ENCODE data around the gene CTIF. TPM values are rescaled to one million over a fixed set of nuclear protein-coding genes. Genes with fewer than 3 reads are reported as not detected.

The CTIF gene
- polyA plus RNA-seq, 2 donors, result 11.8 to 22.7 TPM

DNA sequence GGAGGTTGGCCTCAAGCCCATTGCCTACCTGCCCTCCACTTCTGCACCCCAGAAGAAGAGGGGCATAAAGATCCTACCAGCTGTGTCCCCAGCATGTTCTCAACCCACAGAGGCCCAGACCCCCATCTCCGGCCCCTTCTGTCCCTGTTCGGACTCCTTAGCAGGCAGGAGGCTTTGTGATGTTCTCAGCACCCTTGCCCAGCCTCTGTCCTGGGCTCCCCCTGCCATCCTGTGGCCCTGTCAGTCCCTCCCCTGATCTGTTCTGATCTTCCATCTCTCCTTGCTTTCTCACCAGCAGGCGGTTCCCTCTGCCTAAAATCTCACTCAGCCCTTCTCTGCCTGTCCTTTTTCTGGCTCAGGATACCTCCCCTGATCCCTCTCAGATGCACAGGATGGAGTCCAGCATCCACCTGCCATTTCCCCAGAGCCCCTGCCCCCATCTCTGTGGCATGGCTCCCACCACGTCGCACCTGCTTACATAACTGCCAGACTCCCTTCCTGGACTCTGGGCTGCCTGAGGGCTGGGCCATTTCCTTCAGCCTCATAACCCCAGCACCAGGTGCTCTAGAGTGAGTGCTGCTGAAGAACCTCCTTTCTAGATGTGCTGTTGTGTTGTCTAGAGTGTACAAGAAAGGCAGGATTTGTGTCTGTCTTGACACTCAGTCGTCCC lies 134.0 kb downstream of the CTIF start:
- Histone ChIP-seq H3K4me3 (ENCODE audit: low read depth in 1 of 2, low read length in 2 of 2) (no peak overlapping the region), H3K4me1 (ENCODE audit: control insufficient read depth in 2 of 2, insufficient read depth in 2 of 2, low read length in 1 of 2) (peaks cover 2 to 3% of the 10 kb centered on the region in 2 donors)
- WGBS, 2 donors, result 79 to 80% methylated on average over 6 of the region's 6 CpGs

DNA sequence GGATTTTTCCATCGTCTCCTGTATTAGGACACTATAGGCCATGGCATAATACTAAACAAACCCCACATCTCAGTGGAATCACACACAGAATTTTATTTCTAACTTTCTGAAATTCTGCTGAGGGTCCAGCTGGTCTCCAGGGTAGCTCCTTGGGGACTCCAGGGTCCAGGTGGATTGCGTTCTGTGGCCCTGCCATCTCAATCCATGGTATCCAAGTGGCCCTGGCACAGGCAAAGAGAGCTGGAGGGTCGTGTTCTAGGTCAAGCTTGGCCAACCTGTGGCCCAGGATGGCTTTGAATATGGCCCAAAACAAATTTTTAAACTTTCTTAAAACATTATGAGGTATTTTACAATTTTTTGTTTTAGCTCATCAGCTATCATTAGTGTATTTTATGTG lies 134.6 kb downstream of the CTIF start:
- Histone ChIP-seq H3K36me3 (ENCODE audit: control insufficient read depth in 2 of 2, insufficient read depth in 2 of 2, low read length in 1 of 2) (peaks cover 0 to 10% of the 10 kb centered on the region in 2 donors), H3K4me1 (ENCODE audit: control insufficient read depth in 2 of 2, insufficient read depth in 2 of 2, low read length in 1 of 2) (peaks cover 2 to 3% of the 10 kb centered on the region in 2 donors), H3K27me3 (ENCODE audit: control insufficient read depth in 1 of 2, insufficient read depth in 2 of 2, low read length in 2 of 2) (no peaks in the 10 kb centered on the region), H3K9me3 (ENCODE audit: control insufficient read depth in 2 of 2, insufficient read depth in 1 of 2, low read depth in 1 of 2, low read length in 1 of 2) (peaks cover 2 to 3% of the 10 kb centered on the region in 2 donors), H3K27ac (ENCODE audit: low read depth in 2 of 2, low read length in 1 of 2) (no peak overlapping the region), H3K4me3 (ENCODE audit: low read depth in 1 of 2, low read length in 2 of 2) (no peak overlapping the region)
- WGBS, 2 donors, result 56 to 62% methylated on average over 3 of the region's 3 CpGs

More for the DNA sequence above, 134.0 kb downstream of the CTIF start:
- Histone ChIP-seq H3K27me3 (ENCODE audit: control insufficient read depth in 1 of 2, insufficient read depth in 2 of 2, low read length in 2 of 2) (no peaks in the 10 kb centered on the region), H3K27ac (ENCODE audit: low read depth in 2 of 2, low read length in 1 of 2) (no peak overlapping the region), H3K9me3 (ENCODE audit: control insufficient read depth in 2 of 2, insufficient read depth in 1 of 2, low read depth in 1 of 2, low read length in 1 of 2) (peaks cover 2 to 3% of the 10 kb centered on the region in 2 donors), H3K36me3 (ENCODE audit: control insufficient read depth in 2 of 2, insufficient read depth in 2 of 2, low read length in 1 of 2) (peaks cover 0 to 14% of the 10 kb centered on the region in 2 donors)

DNA sequence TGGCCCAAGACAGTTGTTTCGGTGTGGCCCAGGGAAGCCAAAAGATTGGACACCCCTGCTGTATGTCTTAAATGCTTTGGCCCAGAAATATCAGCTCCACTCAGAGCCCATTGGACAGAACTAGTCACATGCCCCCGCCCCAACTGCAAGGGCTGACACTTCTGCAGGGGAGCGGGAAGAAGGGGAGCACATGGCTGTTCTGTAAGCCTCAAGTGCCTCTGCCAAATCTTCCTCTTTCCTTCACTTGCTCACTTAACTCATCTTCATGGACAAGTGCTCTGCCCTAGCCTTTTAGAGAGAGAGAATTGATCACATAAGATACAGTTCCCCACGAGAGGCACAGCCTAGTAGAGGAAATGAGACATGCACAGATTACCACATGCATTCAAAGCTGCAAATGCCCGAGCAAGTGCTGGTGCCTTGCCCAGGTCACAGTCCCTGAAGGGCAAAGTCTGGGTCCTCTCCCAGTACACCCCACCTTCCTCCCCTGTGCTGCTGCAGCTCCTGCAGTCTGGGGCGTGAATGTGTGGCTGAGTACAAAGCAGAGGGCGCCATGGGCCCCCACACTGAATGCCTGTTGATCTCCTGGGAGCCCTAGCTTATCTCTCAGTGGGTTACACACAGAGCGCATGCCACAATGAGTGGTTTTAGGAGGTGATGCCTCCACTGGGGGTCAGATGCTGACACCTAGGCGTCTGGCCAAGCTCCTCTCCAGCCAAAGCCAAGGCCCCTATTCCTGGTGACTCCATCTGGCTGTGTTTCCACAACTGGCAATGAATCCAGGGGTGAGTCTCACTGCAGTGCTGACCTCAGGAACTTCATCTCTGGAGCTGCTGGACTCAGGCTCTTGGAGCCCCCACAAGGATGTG lies 135.3 kb downstream of the CTIF start:
- Histone ChIP-seq H3K27ac (ENCODE audit: low read depth in 2 of 2, low read length in 1 of 2) (no peak overlapping the region), H3K9me3 (ENCODE audit: control insufficient read depth in 2 of 2, insufficient read depth in 1 of 2, low read depth in 1 of 2, low read length in 1 of 2) (peaks cover 2 to 3% of the 10 kb centered on the region in 2 donors)

DNA sequence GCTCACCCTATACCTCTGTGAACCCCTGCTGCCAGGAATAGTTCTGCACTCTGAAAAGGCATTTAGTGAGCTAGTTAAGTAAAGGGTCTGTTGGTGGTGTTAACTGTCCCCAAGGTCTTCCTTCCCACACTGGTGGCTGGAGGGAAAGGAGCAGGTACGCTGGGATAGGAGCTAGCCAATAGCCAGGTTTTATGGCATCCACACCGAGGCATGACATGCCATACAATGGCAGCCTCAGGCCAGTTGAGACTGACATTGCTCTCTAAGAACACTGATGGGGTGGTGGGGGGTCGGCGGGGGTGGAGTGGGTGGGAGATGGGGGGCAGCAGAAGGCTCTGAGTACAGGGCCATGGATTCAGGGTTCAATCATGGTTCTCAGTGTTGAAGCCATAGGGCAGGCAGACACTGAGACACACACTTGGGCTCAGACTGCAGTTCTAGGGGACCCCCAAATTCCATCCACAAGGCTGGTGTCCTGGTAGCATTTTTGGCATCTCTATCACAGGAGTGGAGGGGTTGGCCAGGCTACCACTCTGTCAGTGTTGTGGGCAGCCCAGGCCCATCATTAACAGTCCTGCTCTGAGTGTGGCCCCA lies 136.0 kb downstream of the CTIF start:
- Histone ChIP-seq H3K9me3 (ENCODE audit: control insufficient read depth in 2 of 2, insufficient read depth in 1 of 2, low read depth in 1 of 2, low read length in 1 of 2) (peaks cover 2 to 3% of the 10 kb centered on the region in 2 donors), H3K27ac (ENCODE audit: low read depth in 2 of 2, low read length in 1 of 2) (no peak overlapping the region), H3K4me1 (ENCODE audit: control insufficient read depth in 2 of 2, insufficient read depth in 2 of 2, low read length in 1 of 2) (peaks cover 2 to 3% of the 10 kb centered on the region in 2 donors), H3K27me3 (ENCODE audit: control insufficient read depth in 1 of 2, insufficient read depth in 2 of 2, low read length in 2 of 2) (no peaks in the 10 kb centered on the region), H3K36me3 (ENCODE audit: control insufficient read depth in 2 of 2, insufficient read depth in 2 of 2, low read length in 1 of 2) (peaks cover 0 to 10% of the 10 kb centered on the region in 2 donors), H3K4me3 (ENCODE audit: low read depth in 1 of 2, low read length in 2 of 2) (no peak overlapping the region)
- WGBS, 2 donors, result 79 to 83% methylated on average over 4 of the region's 4 CpGs

More for the DNA sequence above, 135.3 kb downstream of the CTIF start:
- Histone ChIP-seq H3K36me3 (ENCODE audit: control insufficient read depth in 2 of 2, insufficient read depth in 2 of 2, low read length in 1 of 2) (peaks cover 0 to 10% of the 10 kb centered on the region in 2 donors), H3K27me3 (ENCODE audit: control insufficient read depth in 1 of 2, insufficient read depth in 2 of 2, low read length in 2 of 2) (no peaks in the 10 kb centered on the region), H3K4me1 (ENCODE audit: control insufficient read depth in 2 of 2, insufficient read depth in 2 of 2, low read length in 1 of 2) (peaks cover 2 to 3% of the 10 kb centered on the region in 2 donors), H3K4me3 (ENCODE audit: low read depth in 1 of 2, low read length in 2 of 2) (no peak overlapping the region)
- 77 to 82% methylated on average over 9 of the region's 9 CpGs for WGBS, 2 donors

DNA sequence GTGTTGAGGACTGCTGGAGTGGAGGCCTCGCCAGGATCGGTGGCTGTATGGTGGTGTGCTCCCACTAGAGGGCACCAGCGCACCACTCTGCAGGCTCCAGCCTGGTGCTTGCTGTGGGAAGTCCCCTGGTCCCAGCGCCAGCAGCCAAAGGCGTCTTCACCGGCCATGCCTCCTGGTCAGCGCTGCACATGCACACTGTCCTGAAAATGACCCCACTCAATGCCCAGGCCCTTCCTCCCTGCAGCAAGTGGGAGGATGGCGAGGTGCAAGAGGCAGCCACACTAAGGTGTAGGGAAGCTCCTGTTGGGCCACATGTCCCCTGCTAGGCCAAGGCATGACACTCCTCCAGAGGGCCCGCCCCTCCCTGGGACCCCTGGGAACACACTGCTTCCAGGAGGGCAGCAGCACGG lies 136.5 kb downstream of the CTIF start:
- WGBS, 2 donors, result 8 to 10% methylated on average over 10 of the region's 10 CpGs
- Histone ChIP-seq H3K4me3 (ENCODE audit: low read depth in 1 of 2, low read length in 2 of 2) (no peak overlapping the region), H3K27me3 (ENCODE audit: control insufficient read depth in 1 of 2, insufficient read depth in 2 of 2, low read length in 2 of 2) (no peaks in the 10 kb centered on the region), H3K9me3 (ENCODE audit: control insufficient read depth in 2 of 2, insufficient read depth in 1 of 2, low read depth in 1 of 2, low read length in 1 of 2) (peaks cover 2 to 3% of the 10 kb centered on the region in 2 donors), H3K36me3 (ENCODE audit: control insufficient read depth in 2 of 2, insufficient read depth in 2 of 2, low read length in 1 of 2) (peaks cover 0 to 9% of the 10 kb centered on the region in 2 donors), H3K4me1 (ENCODE audit: control insufficient read depth in 2 of 2, insufficient read depth in 2 of 2, low read length in 1 of 2) (peaks cover 2 to 4% of the 10 kb centered on the region in 2 donors), H3K27ac (ENCODE audit: low read depth in 2 of 2, low read length in 1 of 2) (no peak overlapping the region)

DNA sequence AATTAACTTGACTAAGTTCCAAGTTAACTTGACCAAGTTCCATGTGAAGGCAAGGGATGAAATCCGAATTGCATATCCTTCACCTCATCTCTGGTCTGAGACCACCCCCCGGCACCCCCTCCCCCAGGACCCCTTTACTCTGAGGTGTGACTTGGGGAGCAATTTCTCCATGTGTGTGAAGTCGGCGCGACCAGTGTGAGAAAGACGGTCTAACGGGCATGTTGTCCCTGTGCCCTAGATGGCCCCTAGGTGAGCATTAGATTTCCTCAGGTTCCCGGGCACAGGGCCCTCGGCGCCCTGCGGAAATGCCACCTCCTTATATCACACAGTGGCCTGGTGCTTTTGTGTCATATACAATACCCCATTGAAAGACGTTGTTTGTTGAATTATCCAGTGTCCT lies 137.1 kb downstream of the CTIF start:
- H3K27ac ChIP-seq (ENCODE audit: low read depth in 2 of 2, low read length in 1 of 2), result no peak overlapping the region
- WGBS, 2 donors, result 88 to 92% methylated on average over 12 of the region's 12 CpGs
- no peak overlapping the region for H3K4me3 ChIP-seq (ENCODE audit: low read depth in 1 of 2, low read length in 2 of 2)
- H3K4me1 ChIP-seq (ENCODE audit: control insufficient read depth in 2 of 2, insufficient read depth in 2 of 2, low read length in 1 of 2), result peaks cover 2 to 6% of the 10 kb centered on the region in 2 donors
- H3K36me3 ChIP-seq (ENCODE audit: control insufficient read depth in 2 of 2, insufficient read depth in 2 of 2, low read length in 1 of 2), result peaks cover 0 to 4% of the 10 kb centered on the region in 2 donors
- H3K27me3 ChIP-seq (ENCODE audit: control insufficient read depth in 1 of 2, insufficient read depth in 2 of 2, low read length in 2 of 2), result no peaks in the 10 kb centered on the region
- H3K9me3 ChIP-seq (ENCODE audit: control insufficient read depth in 2 of 2, insufficient read depth in 1 of 2, low read depth in 1 of 2, low read length in 1 of 2), result peaks cover 0 to 1% of the 10 kb centered on the region in 2 donors

DNA sequence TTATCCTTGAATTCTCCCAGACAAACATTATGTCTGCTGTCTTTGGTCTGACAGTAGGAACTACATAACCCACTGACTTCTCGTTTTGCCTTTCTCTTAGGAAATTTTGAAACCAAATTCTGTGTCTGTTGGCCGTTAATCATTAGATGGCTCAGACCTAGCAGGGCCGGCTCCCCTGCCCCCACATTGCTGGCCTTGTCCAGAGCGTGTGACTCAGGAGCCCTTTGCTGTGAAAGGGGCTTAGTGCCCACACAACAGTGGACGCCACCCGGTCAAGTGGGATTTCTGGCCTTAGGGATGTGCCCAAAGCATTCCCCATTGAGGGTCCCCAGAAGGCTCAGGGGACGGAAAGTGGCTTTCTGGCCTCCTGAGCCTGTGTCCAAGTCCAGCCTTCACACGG lies 137.5 kb downstream of the CTIF start:
- 72 to 74% methylated on average over 8 of the region's 8 CpGs for WGBS, 2 donors

DNA sequence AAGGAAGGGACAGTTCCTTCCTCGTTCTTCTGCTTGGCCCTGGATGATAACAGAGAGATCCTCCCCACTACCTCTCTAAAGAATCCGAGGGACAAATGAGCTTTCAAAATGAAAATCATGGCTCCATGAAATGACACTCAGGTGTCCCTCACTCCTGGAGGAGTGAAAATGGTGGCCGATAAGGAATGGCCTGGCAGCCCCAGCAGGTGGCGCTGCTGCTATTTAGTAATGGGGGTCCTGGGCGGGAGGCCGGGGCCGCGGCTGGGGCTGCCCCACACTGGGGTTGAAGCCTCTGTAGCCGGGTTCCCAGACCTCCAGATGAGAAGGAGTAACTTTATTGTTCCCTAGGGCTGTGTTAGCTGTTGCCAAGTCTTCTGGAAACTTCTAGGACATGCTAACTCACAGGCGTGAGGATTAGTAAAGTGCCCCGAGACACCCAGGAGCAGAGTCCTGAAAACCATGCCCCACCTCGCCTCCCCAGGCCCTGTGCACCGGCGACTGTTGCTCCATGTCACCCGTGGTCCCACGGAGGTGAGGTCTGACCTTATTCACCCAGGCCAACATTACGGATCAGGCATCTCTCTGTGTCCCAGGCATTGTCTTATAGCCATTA lies 138.0 kb downstream of the CTIF start:
- WGBS, 2 donors, result 35 to 40% methylated on average over 17 of the region's 17 CpGs
- Histone ChIP-seq H3K36me3 (ENCODE audit: control insufficient read depth in 2 of 2, insufficient read depth in 2 of 2, low read length in 1 of 2) (no peaks in the 10 kb centered on the region), H3K27me3 (ENCODE audit: control insufficient read depth in 1 of 2, insufficient read depth in 2 of 2, low read length in 2 of 2) (no peaks in the 10 kb centered on the region), H3K4me3 (ENCODE audit: low read depth in 1 of 2, low read length in 2 of 2) (no peak overlapping the region), H3K27ac (ENCODE audit: low read depth in 2 of 2, low read length in 1 of 2) (no peak overlapping the region), H3K4me1 (ENCODE audit: control insufficient read depth in 2 of 2, insufficient read depth in 2 of 2, low read length in 1 of 2) (peaks cover 2 to 6% of the 10 kb centered on the region in 2 donors), H3K9me3 (ENCODE audit: control insufficient read depth in 2 of 2, insufficient read depth in 1 of 2, low read depth in 1 of 2, low read length in 1 of 2) (no peaks in the 10 kb centered on the region)

More for the DNA sequence above, 137.5 kb downstream of the CTIF start:
- Histone ChIP-seq H3K27ac (ENCODE audit: low read depth in 2 of 2, low read length in 1 of 2) (no peak overlapping the region), H3K27me3 (ENCODE audit: control insufficient read depth in 1 of 2, insufficient read depth in 2 of 2, low read length in 2 of 2) (no peaks in the 10 kb centered on the region), H3K9me3 (ENCODE audit: control insufficient read depth in 2 of 2, insufficient read depth in 1 of 2, low read depth in 1 of 2, low read length in 1 of 2) (no peaks in the 10 kb centered on the region), H3K36me3 (ENCODE audit: control insufficient read depth in 2 of 2, insufficient read depth in 2 of 2, low read length in 1 of 2) (no peaks in the 10 kb centered on the region), H3K4me3 (ENCODE audit: low read depth in 1 of 2, low read length in 2 of 2) (no peak overlapping the region), H3K4me1 (ENCODE audit: control insufficient read depth in 2 of 2, insufficient read depth in 2 of 2, low read length in 1 of 2) (peaks cover 2 to 6% of the 10 kb centered on the region in 2 donors)
